GM12891 (cell line): ENCODE measurements around the gene ARMC2.

Experiments used
- POLR2A ChIP-seq: IDR thresholded peaks from 2 replicates; pipeline ENCODE4 v1.6.1; 2011; ENCODE audit warnings: low read depth, low read length, control low read depth
- POLR2AphosphoS5 ChIP-seq: IDR thresholded peaks from 2 replicates; pipeline ENCODE4 v1.6.1; 2011; ENCODE audit warnings: low read depth, low read length, control low read depth

GRCh38 chr6:108896111-108896661 is 48.0 kb downstream of the ARMC2 start:
- TF ChIP-seq POLR2AphosphoS5 (no peak), POLR2A (no peak)
